CD14-positive monocyte (primary cell): Measurements from ENCODE around the gene SPATA20. TPM values are rescaled to one million over a fixed set of nuclear protein-coding genes. Genes with fewer than 3 reads are reported as not detected.

Source experiments
- DNase-seq, 3 donors: peaks; one replicate each; pipeline ENCODE4 v3.0.0-alpha.2; 2011 to 2022
- H2AFZ ChIP-seq: 2 replicates; pipeline ENCODE4 v1.6.0; 2012; ENCODE audit warnings: mild to moderate bottlenecking, low read depth, low read length, inconsistent platforms; ENCODE audit not compliant: insufficient read depth, poor library complexity, severe bottlenecking
- H3K27ac ChIP-seq, 2 donors: 1 replicate in 1 of 2; 2 replicates in 1 of 2; pipeline ENCODE4 v1.5.1; 2012 to 2013; ENCODE audit warnings: low read length in 2 of 2, control low read depth in 1 of 2, inconsistent platforms in 1 of 2, low read depth in 1 of 2, mild to moderate bottlenecking in 1 of 2
- H3K27me3 ChIP-seq, 2 donors: one replicate each; pipeline versions ENCODE4 v1.6.0 to v1.6.1; 2011 to 2013; ENCODE audit warnings: low read length in 2 of 2; ENCODE audit not compliant: control insufficient read depth in 2 of 2, insufficient read depth in 2 of 2
- H3K36me3 ChIP-seq, 2 donors: replicated peaks in 1 of 2; 1 replicate in 1 of 2; 2 replicates in 1 of 2; pipeline versions ENCODE4 v1.5.1 to v1.6.1; 2012 to 2013; ENCODE audit warnings: low read length in 2 of 2, control low read depth in 1 of 2, inconsistent platforms in 1 of 2, mild to moderate bottlenecking in 1 of 2; ENCODE audit not compliant: insufficient read depth in 2 of 2, control insufficient read depth in 1 of 2
- H3K4me1 ChIP-seq, 2 donors: 1 replicate in 1 of 2; 2 replicates in 1 of 2; pipeline versions ENCODE4 v1.5.1 to v1.6.1; 2012 to 2013; ENCODE audit warnings: low read length in 2 of 2, control low read depth in 1 of 2, inconsistent platforms in 1 of 2, mild to moderate bottlenecking in 1 of 2, moderate library complexity in 1 of 2; ENCODE audit not compliant: insufficient read depth in 2 of 2, control insufficient read depth in 1 of 2
- H3K4me2 ChIP-seq: replicated peaks from 2 replicates; pipeline ENCODE3; 2012; ENCODE audit warnings: low read length, moderate library complexity, mild to moderate bottlenecking; ENCODE audit not compliant: poor library complexity, severe bottlenecking; ENCODE audit errors: extremely low read depth
- H3K4me3 ChIP-seq, 3 experiments: fragments of 200-600 bp in 1 of 3; sonication (generic) in 1 of 3; replicated peaks in 1 of 3; 1 replicate in 2 of 3; 2 replicates in 1 of 3; pipeline ENCODE4 v1.5.1; 2011 to 2013; ENCODE audit warnings: low read length in 3 of 3, mild to moderate bottlenecking in 3 of 3, control low read depth in 2 of 3, low read depth in 2 of 3, inconsistent platforms in 1 of 3, moderate library complexity in 1 of 3
- H3K79me2 ChIP-seq: 2 replicates; pipeline ENCODE4 v1.6.0; 2012; ENCODE audit warnings: mild to moderate bottlenecking, control low read depth, inconsistent platforms, low read length, moderate library complexity; ENCODE audit not compliant: insufficient read depth
- H3K9ac ChIP-seq: 2 replicates; pipeline ENCODE4 v1.6.0; 2017; ENCODE audit warnings: low read length, mild to moderate bottlenecking; ENCODE audit not compliant: insufficient read depth, poor library complexity, severe bottlenecking
- H3K9me3 ChIP-seq, 2 donors: replicated peaks in 1 of 2; 1 replicate in 1 of 2; 2 replicates in 1 of 2; pipeline versions ENCODE4 v1.5.1 to v1.6.1; 2012 to 2013; ENCODE audit warnings: low read length in 2 of 2, control low read depth in 1 of 2; ENCODE audit not compliant: control insufficient read depth in 1 of 2, insufficient read depth in 1 of 2
- H4K20me1 ChIP-seq: 2 replicates; pipeline ENCODE4 v1.6.0; 2012; ENCODE audit warnings: mild to moderate bottlenecking, low read length, control low read depth, moderate library complexity; ENCODE audit not compliant: insufficient read depth
- H3K27ac Mint-ChIP-seq, 7 donors: one replicate each; pipeline ENCODE4 v1.8.0; 2020; ENCODE audit warnings: mild to moderate bottlenecking in 7 of 7, mixed read lengths in 7 of 7, moderate library complexity in 6 of 7, inconsistent platforms in 2 of 7
- H3K27me3 Mint-ChIP-seq, 3 donors: one replicate each; pipeline ENCODE4 v1.8.0; 2021 to 2022; ENCODE audit warnings: low read depth in 3 of 3, mild to moderate bottlenecking in 3 of 3, mixed read lengths in 3 of 3, moderate library complexity in 3 of 3, inconsistent platforms in 1 of 3
- H3K36me3 Mint-ChIP-seq, 2 donors: one replicate each; pipeline ENCODE4 v1.8.0; 2020; ENCODE audit warnings: mixed read lengths in 2 of 2, inconsistent platforms in 1 of 2, mild to moderate bottlenecking in 1 of 2
- H3K4me1 Mint-ChIP-seq: one replicate; pipeline ENCODE4 v1.8.0; 2020; ENCODE audit warnings: mild to moderate bottlenecking, mixed read lengths
- H3K4me3 Mint-ChIP-seq, 2 donors: one replicate each; pipeline ENCODE4 v1.8.0; 2020; ENCODE audit warnings: mild to moderate bottlenecking in 2 of 2, mixed read lengths in 2 of 2, moderate library complexity in 1 of 2
- H3K9me3 Mint-ChIP-seq, 7 donors: one replicate each; pipeline ENCODE4 v1.8.0; 2020 to 2022; ENCODE audit warnings: mixed read lengths in 7 of 7, mild to moderate bottlenecking in 6 of 7, moderate library complexity in 6 of 7, inconsistent platforms in 2 of 7
- WGBS: methylation state at CpG from one replicate; pipeline ENCODE4 v1.1.5; 2013; ENCODE audit warnings: missing lambda C conversion rate; ENCODE audit not compliant: insufficient coverage; 5-methylcytosine and 5-hydroxymethylcytosine counted together
- intact Hi-C, 2 donors: fragments of 100-400 bp; cut with micrococcal nuclease; formaldehyde crosslinking; loops; one replicate each; pipeline versions ENCODE4 v1.15.0 to v1.15.1; 2023
- polyA plus RNA-seq, 3 donors: library from polyadenylated mRNA; depleted of rRNA in 1 of 3; unstranded in 2 of 3; stranded (reverse) in 1 of 3; fragments of 300-500 nt in 2 of 3; fragments of >200 nt in 1 of 3; fragmentation: Illumina TruSeq in 2 of 3; gene quantifications; 1 replicate in 2 of 3; 2 replicates in 1 of 3; pipeline ENCODE4 v1.2.3, GENCODE V29; 2012 to 2021
- TF ChIP-seq, protein P1 (sequence below): fragments of 200-600 bp; IDR thresholded peaks from one replicate; pipeline ENCODE4 v1.8.0; 2022; ENCODE audit warnings: antibody characterized with exemption, mild to moderate bottlenecking

The SPATA20 gene
- polyA plus RNA-seq, 3 donors: 9.3 to 37.8 (median 12.2) TPM

GRCh38 chr17:50581316-50581715, 34.3 kb downstream of the SPATA20 start:
- WGBS: 84% methylated on average over 4 of the region's 12 CpGs
- TF ChIP-seq, protein P1, sequence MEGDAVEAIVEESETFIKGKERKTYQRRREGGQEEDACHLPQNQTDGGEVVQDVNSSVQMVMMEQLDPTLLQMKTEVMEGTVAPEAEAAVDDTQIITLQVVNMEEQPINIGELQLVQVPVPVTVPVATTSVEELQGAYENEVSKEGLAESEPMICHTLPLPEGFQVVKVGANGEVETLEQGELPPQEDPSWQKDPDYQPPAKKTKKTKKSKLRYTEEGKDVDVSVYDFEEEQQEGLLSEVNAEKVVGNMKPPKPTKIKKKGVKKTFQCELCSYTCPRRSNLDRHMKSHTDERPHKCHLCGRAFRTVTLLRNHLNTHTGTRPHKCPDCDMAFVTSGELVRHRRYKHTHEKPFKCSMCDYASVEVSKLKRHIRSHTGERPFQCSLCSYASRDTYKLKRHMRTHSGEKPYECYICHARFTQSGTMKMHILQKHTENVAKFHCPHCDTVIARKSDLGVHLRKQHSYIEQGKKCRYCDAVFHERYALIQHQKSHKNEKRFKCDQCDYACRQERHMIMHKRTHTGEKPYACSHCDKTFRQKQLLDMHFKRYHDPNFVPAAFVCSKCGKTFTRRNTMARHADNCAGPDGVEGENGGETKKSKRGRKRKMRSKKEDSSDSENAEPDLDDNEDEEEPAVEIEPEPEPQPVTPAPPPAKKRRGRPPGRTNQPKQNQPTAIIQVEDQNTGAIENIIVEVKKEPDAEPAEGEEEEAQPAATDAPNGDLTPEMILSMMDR: no peak
- H3K79me2 ChIP-seq: no peaks in the 10 kb centered on the region
- H2AFZ ChIP-seq: no peak overlapping the region
- intact Hi-C loops: no loop called here
- no peaks in the 10 kb centered on the region for H3K9me3 ChIP-seq
- no peaks in the 10 kb centered on the region for H3K36me3 Mint-ChIP-seq
- no peaks in the 10 kb centered on the region for H3K27me3 ChIP-seq
- no peaks in the 10 kb centered on the region for H4K20me1 ChIP-seq
- no peak overlapping the region for H3K4me2 ChIP-seq
- H3K4me1 Mint-ChIP-seq: no peaks in the 10 kb centered on the region
- H3K27ac Mint-ChIP-seq: no peak overlapping the region
- DNase-seq: no peak
- no peaks in the 10 kb centered on the region for H3K4me1 ChIP-seq
- H3K9me3 Mint-ChIP-seq: peaks cover 0 to 1% (median 0%) of the 10 kb centered on the region in 7 donors
- H3K4me3 Mint-ChIP-seq: no peak overlapping the region
- no peaks in the 10 kb centered on the region for H3K36me3 ChIP-seq
- peaks cover 18 to 30% (median 19%) of the 10 kb centered on the region in 3 donors for H3K27me3 Mint-ChIP-seq
- no peak overlapping the region for H3K4me3 ChIP-seq
- no peak overlapping the region for H3K9ac ChIP-seq
- no peak overlapping the region for H3K27ac ChIP-seq

DNA sequence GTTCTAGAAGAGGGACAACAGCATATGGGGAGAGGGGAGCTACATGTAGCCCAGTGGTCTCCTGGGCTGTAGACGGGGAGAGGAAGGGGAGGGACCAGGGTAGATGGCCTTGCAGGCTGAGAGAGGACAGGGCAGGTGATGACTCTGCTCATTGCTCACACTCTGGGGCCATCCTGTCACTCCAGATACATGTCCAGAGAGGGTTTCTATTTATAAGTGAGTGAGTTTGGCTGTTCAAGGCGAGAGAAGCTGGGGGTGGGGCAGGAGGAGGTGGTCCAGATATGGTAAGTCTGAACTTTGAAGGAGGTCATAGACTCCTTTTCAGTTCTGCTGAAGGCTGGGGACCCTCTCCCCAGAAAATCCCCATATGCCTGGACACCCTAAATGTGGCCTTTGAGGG, 35.8 kb downstream of the SPATA20 start:
- H3K9me3 Mint-ChIP-seq: peaks cover 0 to 1% (median 0%) of the 10 kb centered on the region in 7 donors
- WGBS: 67% methylated on average over 1 of the region's 2 CpGs

More for the DNA sequence above, 35.8 kb downstream of the SPATA20 start:
- no peak overlapping the region for H2AFZ ChIP-seq
- H3K9me3 ChIP-seq: no peaks in the 10 kb centered on the region
- Mint-ChIP-seq H3K27ac (no peak overlapping the region), H3K27me3 (peaks cover 18 to 27% (median 22%) of the 10 kb centered on the region in 3 donors), H3K36me3 (no peaks in the 10 kb centered on the region), H3K4me3 (no peak overlapping the region), H3K4me1 (no peaks in the 10 kb centered on the region)
- TF ChIP-seq, protein P1: no peak
- H4K20me1 ChIP-seq: no peaks in the 10 kb centered on the region
- H3K9ac ChIP-seq: no peak overlapping the region
- H3K4me3 ChIP-seq: no peak overlapping the region
- intact Hi-C loops: no loop called here
- no peaks in the 10 kb centered on the region for H3K79me2 ChIP-seq
- H3K4me1 ChIP-seq: no peaks in the 10 kb centered on the region
- no peaks in the 10 kb centered on the region for H3K27me3 ChIP-seq
- no peak overlapping the region for H3K27ac ChIP-seq
- no peak for DNase-seq
- no peak overlapping the region for H3K4me2 ChIP-seq
- H3K36me3 ChIP-seq: no peaks in the 10 kb centered on the region
